ENCODE data around the gene OR56B1.
"Not testable (repeated sequence)": the region's sequence is repeated elsewhere in the genome, so short reads cannot be mapped to it uniquely, and the experiment has no call there.

OR56B1 gene

GRCh38 chr11:5736396-5736795 is at the start of gene OR56B1:
Gene OR56B1 (plus strand): TSS chr11:5736448. CDS start chr11:5736517, 69 bp downstream.
- peaks cover 0 to 1% (median 0%) of the 10 kb centered on the region in 3 donors for H3K9me3 ChIP-seq

GRCh38 chr11:5688482-5688881 is 47.8 kb upstream of the OR56B1 start:
- Histone ChIP-seq H3K4me1 (peaks cover 0 to 37% (median 3%) of the 10 kb centered on the region in 4 donors), H3K9me3 (no peaks in the 10 kb centered on the region), H3K27me3 (no peaks in the 10 kb centered on the region), H3K36me3 (no peaks in the 10 kb centered on the region), H3K4me3 (no peak overlapping the region), H3K27ac (peak overlapping the region; percentile 82)
- intact Hi-C loops (cut with DNase I; ENCODE audit: low total_unique reads) = loop anchor here (10.0 kb wide), 1 partner anchor 84 kb away; no protein-coding TSS in a partner anchor
- no peak for DNase-seq
- TF ChIP-seq CTCF (IDR thresholded peaks at IDR 0.05) = no peak

More at GRCh38 chr11:5736396-5736795, at the start of gene OR56B1:
- Histone ChIP-seq H3K4me3 (no peak within 1 kb of the TSS), H3K27me3 (no peaks in the 10 kb centered on the region), H3K4me1 (no peaks in the 10 kb centered on the region), H3K36me3 (no peaks in the 10 kb centered on the region), H3K27ac (no peak within 1 kb of the TSS)
- intact Hi-C loops (cut with DNase I; ENCODE audit: low total_unique reads) = no loop called here
- DNase-seq = no peak
- TF ChIP-seq CTCF (IDR thresholded peaks at IDR 0.05) = no peak

- peak; percentile 39 to 73 for DNase-seq
- TF ChIP-seq CTCF (IDR thresholded peaks at IDR 0.05) = no peak
- intact Hi-C loops (cut with DNase I; ENCODE audit: low total_unique reads) = loop anchor here (10.0 kb wide), 1 partner anchor 85 kb away; no protein-coding TSS in a partner anchor
- H3K4me3 ChIP-seq = peak within 1 kb of the TSS; percentile 51 to 54
- no peaks in the 10 kb centered on the region for H3K27me3 ChIP-seq
- H3K27ac ChIP-seq = peak within 1 kb of the TSS; percentile 82
- H3K4me1 ChIP-seq = peaks cover 0 to 32% (median 2%) of the 10 kb centered on the region in 4 donors
- no peaks in the 10 kb centered on the region for H3K36me3 ChIP-seq
- no peaks in the 10 kb centered on the region for H3K9me3 ChIP-seq
Measured at GRCh38 chr11:5689551-5689983, 46.7 kb upstream of the OR56B1 start, which contains the start of gene TRIM22. Gene TRIM22 (plus strand): TSS chr11:5689790. CDS start chr11:5696233, 6,443 bp downstream.

- Histone ChIP-seq H3K4me1 (peaks cover 0 to 30% (median 2%) of the 10 kb centered on the region in 4 donors), H3K9me3 (no peaks in the 10 kb centered on the region), H3K27me3 (no peaks in the 10 kb centered on the region), H3K27ac (peak overlapping the region; percentile 82), H3K36me3 (no peaks in the 10 kb centered on the region), H3K4me3 (peak overlapping the region; percentile 51 to 54)
- intact Hi-C loops (cut with DNase I; ENCODE audit: low total_unique reads) = no loop called here
- no peak for DNase-seq
- no peak for TF ChIP-seq CTCF (IDR thresholded peaks at IDR 0.05)
Measured at GRCh38 chr11:5690216-5690615, 46.0 kb upstream of the OR56B1 start.

- H3K9me3 ChIP-seq = no peaks in the 10 kb centered on the region
- intact Hi-C loops (cut with DNase I; ENCODE audit: low total_unique reads) = loop anchor here (1.0 kb wide), 1 partner anchor 9 kb away; no protein-coding TSS in a partner anchor
- DNase-seq = no peak
Measured at GRCh38 chr11:5690736-5691135, 45.5 kb upstream of the OR56B1 start.

GRCh38 chr11:5691238-5691963 is 44.8 kb upstream of the OR56B1 start:
- Histone ChIP-seq H3K4me3 (peak overlapping the region; percentile 51 to 54), H3K4me1 (peaks cover 0 to 26% (median 2%) of the 10 kb centered on the region in 4 donors), H3K27ac (peak overlapping the region; percentile 82)
- H3K27me3 ChIP-seq, DNase-seq, H3K9me3 ChIP-seq, H3K36me3 ChIP-seq: not testable (repeated sequence)
- intact Hi-C loops (cut with DNase I; ENCODE audit: low total_unique reads) = loop anchor here (1.0 kb wide), 1 partner anchor 10 kb away; no protein-coding TSS in a partner anchor

More at GRCh38 chr11:5690736-5691135, 45.5 kb upstream of the OR56B1 start:
- peak overlapping the region; percentile 51 to 54 for H3K4me3 ChIP-seq
- TF ChIP-seq CTCF (IDR thresholded peaks at IDR 0.05) = no peak
- H3K4me1 ChIP-seq = peaks cover 0 to 26% (median 2%) of the 10 kb centered on the region in 4 donors
- no peaks in the 10 kb centered on the region for H3K27me3 ChIP-seq
- peak overlapping the region; percentile 82 for H3K27ac ChIP-seq
- H3K36me3 ChIP-seq = peaks cover 0 to 1% (median 0%) of the 10 kb centered on the region in 3 donors
